T47D (cell line): Measurements from ENCODE around the gene PHACTR3.

Experiments used
- DNase-seq, 2 experiments: peaks; one replicate each; pipeline versions ENCODE4 v3.0.0 to v3.0.0-alpha.2; 2011 to 2012; ENCODE audit warnings: low read depth in 1 of 2, low spot score in 1 of 2
- JUND ChIP-seq: IDR thresholded peaks from 2 replicates; pipeline ENCODE4 v1.6.1; 2012; ENCODE audit warnings: low read depth
- in situ Hi-C: cut with HindIII; loops from 2 replicates; pipeline ENCODE4 v1.10.0; 2016; ENCODE audit warnings: low sequenced_read_pairs, low pct_unique_long_range_greater_than_20kb

PHACTR3 gene

GRCh38 chr20:59804871-59805665 is 200.7 kb downstream of the PHACTR3 start:
- TF ChIP-seq JUND = no peak
- in situ Hi-C loops = no loop called here
- no peak for DNase-seq

GRCh38 chr20:59805786-59806577 is 201.6 kb downstream of the PHACTR3 start:
- in situ Hi-C loops = no loop called here
- no peak for TF ChIP-seq JUND
- DNase-seq = no peak

DNA sequence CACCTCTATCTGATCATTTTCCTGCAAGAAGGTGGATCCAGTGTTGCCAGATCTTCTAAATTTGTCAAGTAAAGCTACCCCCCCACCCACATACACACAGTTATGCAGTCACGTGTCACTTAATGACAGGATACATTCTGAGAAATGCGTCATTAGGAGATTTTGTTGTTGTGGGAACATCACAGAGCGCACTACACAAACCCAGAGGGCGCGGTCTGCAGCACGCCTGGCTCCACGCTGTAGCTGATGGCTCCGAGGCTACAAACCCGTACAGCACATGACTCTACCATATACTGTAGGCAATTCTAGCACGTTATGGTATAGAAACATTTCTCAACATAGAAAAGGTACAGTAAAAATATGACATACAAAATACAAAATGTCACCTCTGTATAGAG is 202.2 kb downstream of the PHACTR3 start:
- no peak for TF ChIP-seq JUND
- in situ Hi-C loops = no loop called here
- DNase-seq = no peak

- in situ Hi-C loops = no loop called here
Measured at GRCh38 chr20:59807909-59808728, 203.8 kb downstream of the PHACTR3 start.

DNA sequence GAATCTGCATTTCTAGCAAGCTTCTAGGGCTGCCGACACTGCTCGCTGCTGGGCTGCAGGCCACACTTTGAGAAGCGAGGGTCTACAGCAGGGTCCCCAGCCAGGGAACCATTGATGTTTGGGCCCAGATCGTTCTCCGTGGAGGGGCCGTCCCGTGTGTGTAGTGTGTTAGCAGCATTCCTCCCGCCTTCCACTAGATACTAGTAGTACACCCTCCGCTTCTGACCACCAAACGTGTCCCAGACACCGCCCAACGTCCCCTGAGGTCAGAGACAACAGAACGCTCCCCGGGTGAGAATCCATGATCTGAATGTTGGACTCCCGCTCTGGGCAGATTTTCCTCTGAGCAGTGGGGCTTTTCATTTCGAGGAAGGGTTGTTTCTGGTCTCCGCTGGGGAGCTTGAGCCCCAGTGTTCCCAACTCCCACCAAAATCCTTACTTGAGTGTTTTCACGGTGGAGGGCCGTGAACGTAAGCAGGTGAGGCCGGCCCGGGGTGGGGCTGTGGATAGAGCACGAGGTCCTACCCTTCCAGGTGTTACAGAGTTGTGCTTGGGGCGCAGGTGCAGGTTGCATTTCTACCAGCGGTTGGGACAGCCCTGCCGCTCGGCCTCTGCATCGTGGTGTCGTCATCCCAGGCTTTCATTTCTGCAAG is 204.5 kb downstream of the PHACTR3 start:
- no peak for TF ChIP-seq JUND
- in situ Hi-C loops = no loop called here
- no peak for DNase-seq

More at GRCh38 chr20:59807909-59808728, 203.8 kb downstream of the PHACTR3 start:
- no peak for TF ChIP-seq JUND
- no peak for DNase-seq

- in situ Hi-C loops = no loop called here
- no peak for TF ChIP-seq JUND
- no peak for DNase-seq
Measured at GRCh38 chr20:59809630-59810448, 205.5 kb downstream of the PHACTR3 start.

DNA sequence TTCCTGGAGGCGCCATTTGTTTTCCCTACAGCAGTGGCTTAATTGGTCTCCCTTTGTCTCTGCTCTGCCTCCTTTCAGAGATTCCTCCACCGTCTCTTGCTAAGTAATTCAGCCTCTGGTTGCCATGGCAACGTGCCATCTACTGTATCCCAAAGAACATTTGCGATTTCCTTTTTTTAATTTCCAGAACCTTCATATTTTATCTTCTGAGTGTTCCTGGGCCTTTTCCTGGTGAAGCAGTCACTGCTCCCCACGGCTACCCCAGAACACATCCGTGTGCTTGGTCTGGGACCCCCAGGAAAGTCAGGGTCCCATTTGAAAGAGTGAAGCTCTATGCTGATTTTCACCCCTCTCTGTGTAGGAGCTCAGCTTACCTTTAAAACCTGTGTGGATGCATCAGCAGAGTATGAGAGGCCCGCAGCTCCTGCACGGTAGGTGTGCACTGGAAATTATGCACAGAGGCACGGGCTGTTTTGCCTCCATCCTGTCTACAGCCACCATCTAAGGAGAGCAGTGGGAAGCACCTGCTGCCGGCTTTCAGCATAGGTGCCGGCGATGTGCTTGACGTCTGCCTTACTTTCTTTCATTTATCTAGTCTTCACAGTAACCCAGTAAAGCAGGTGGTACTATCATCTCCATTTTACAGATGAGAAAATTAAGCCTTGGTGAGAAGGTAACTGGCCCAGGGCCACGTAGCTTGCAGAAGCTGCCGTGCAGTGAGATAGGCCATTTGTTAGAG is 206.3 kb downstream of the PHACTR3 start:
- TF ChIP-seq JUND = no peak
- no peak for DNase-seq
- in situ Hi-C loops = no loop called here

- in situ Hi-C loops = no loop called here
- no peak for DNase-seq
- TF ChIP-seq JUND = no peak
Measured at GRCh38 chr20:59811681-59812171, 207.4 kb downstream of the PHACTR3 start.

DNA sequence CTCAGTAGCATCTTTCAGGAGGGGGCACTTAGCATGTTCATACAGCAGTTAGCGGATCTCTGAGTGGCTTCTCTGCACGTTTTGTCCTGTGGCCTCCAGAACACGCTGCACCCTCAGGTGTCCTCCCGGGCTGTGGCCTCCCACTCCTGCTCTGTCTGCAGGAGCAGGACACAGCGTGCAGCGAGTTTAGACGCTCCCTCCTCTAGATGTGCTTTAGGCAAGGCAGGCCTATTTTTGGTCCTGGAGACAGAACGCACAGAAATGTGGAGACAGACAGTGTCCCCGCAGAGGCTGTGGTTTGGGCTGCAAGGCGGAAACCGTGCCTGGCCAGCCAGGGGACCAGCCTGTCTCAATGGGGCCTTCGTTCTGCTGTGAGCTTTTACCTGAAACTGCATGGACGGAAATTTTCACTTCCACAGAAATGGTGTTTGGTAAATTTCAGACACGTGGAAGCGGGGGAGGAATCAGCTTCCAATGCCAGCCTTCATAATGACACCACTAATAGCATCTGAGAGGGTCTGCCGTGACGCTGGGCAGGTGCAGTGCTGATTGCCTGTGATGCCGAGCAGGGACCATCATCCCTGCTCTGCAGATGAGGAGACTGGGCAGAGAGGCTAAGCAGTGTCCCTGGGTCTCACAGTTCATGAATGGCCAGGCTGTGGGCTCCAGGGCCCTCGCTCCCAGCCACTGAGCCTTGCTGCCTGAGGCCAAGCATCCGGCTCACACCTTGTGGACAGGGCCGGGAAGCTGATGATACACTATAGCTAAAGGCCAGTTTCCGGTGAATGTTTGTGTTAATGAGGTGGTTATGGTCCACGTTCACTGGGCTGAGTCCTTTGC is 208.2 kb downstream of the PHACTR3 start:
- TF ChIP-seq JUND = no peak
- DNase-seq = no peak
- in situ Hi-C loops = no loop called here
